ENCODE measurements around the gene CRYAA. TPM values are rescaled to one million over a fixed set of nuclear protein-coding genes. Genes with fewer than 3 reads are reported as not detected.
"Not testable (repeated sequence)": the region's sequence is repeated elsewhere in the genome, so short reads cannot be mapped to it uniquely, and the experiment has no call there.

CRYAA gene, protein sequence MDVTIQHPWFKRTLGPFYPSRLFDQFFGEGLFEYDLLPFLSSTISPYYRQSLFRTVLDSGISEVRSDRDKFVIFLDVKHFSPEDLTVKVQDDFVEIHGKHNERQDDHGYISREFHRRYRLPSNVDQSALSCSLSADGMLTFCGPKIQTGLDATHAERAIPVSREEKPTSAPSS
- total RNA-seq = not detected

DNA sequence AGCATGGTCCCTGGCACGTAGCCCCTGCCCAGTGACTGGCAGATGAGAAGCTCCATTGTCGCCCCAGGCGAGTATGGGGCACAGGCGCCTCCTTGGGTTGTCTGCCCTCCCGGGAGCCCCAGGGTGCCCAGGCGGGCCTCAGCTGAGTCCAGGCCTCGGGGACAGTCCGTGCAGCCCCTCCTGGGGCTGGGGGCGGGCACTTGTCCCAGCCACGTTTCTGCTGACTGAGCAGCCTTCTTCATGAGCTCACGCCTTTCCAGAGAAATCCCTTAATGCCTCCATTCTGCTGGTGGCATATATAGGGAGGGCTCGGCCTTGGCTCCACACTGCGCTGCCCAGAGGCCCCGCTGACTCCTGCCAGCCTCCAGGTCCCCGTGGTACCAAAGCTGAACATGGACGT, at the start of gene CRYAA:
Gene CRYAA, plus strand, starts transcription at position 301 of the 400 bp plus-strand sequence. Its CDS starts 92 bp downstream, at position 393.
- H3K36me3 ChIP-seq; H3K4me1 ChIP-seq; DNase-seq (ENCODE audit: low spot score in 2 of 2); H3K27ac ChIP-seq; intact Hi-C loops (cut with DNase I; ENCODE audit: low total_unique reads); H3K27me3 ChIP-seq; H3K9me3 ChIP-seq; H3K4me3 ChIP-seq: not testable (repeated sequence)

DNA sequence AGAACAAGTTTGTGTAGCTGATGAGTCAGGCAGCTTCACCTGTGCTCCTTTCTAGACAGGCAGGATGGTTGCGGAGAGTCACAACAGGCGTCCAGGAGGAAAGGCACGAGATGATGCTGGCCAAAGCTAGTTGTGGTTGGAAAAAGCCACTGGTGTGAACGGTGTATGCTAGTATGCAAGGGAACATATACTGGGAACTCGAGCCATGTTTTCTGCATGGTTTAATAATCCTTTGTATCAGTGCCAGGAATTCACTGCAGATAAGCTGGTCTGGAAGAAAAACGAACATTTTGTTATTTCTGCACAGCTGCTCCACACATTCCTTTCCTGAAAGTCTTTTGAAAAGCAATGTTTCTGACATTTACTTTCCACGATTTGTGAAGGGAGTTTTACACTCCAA, 38.7 kb upstream of the CRYAA start:
- DNase-seq (ENCODE audit: low spot score in 2 of 2); H3K27me3 ChIP-seq; H3K4me3 ChIP-seq; H3K4me1 ChIP-seq; intact Hi-C loops (cut with DNase I; ENCODE audit: low total_unique reads); H3K27ac ChIP-seq; H3K9me3 ChIP-seq; H3K36me3 ChIP-seq: not testable (repeated sequence)

DNA sequence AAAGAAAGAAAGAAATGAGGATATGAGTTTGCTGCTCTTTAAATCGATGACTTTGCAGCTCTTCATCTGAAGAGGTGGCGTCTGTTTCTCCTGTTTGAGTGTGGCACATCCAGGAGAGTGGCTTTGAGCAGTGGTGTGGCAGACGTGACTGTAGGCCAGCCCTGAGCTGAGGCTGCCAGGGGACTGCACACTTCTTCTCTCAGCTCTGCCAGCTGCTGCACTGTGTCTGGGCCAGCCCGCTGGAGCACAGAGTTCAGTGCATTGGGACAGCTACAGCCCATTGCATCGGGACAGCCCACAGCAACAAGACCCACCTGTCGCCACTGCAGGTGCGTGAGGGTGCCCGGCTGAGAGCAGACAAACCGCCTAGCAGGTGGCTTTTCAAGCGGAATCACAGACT, 34.3 kb upstream of the CRYAA start:
- intact Hi-C loops (cut with DNase I; ENCODE audit: low total_unique reads); H3K4me1 ChIP-seq; DNase-seq (ENCODE audit: low spot score in 2 of 2); H3K27ac ChIP-seq; H3K27me3 ChIP-seq; H3K9me3 ChIP-seq; H3K36me3 ChIP-seq; H3K4me3 ChIP-seq: not testable (repeated sequence)

DNA sequence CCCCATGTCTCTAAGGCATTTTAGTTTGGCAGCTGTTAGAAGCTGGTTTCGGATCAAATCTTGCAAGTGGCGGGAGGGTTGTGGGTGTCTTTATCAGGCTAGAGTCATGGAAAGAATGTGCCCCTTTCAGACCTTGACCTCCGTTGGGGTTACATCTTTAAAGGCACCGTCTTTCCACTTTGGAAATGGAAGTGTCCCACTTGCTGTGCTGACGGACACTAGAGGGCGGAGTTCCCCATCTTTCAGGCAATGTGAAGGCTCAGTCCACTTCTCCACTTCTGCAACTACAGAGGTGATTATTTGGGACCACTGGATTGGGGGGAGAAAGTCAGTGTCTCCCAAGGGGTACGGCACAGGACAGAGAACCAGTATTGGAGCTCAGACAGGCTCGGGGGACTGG, 29.9 kb upstream of the CRYAA start:
- intact Hi-C loops (cut with DNase I; ENCODE audit: low total_unique reads); H3K27ac ChIP-seq; H3K4me1 ChIP-seq; H3K4me3 ChIP-seq; H3K27me3 ChIP-seq; H3K9me3 ChIP-seq; DNase-seq (ENCODE audit: low spot score in 2 of 2); H3K36me3 ChIP-seq: not testable (repeated sequence)

DNA sequence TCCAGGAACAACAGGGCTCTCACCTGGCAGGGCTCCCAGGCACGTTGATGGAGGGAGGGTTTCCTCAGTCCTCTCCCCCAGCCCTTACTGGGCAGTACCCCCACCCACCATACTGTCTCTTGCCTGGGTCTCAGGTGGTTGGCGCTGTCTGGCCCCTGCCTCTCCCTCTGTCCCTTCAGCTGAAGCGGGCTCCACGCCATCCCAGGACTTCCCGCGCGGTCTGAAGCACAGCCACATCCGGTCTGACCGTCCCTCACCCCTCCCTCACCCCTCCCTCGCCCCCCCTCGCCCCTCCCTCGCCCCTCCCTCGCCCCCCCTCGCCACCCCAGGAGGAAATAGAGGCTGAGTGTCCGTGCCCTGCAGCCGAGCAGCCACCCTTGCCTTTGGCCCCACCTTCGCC, 27.4 kb upstream of the CRYAA start:
- intact Hi-C loops (cut with DNase I; ENCODE audit: low total_unique reads); H3K9me3 ChIP-seq; H3K36me3 ChIP-seq; DNase-seq (ENCODE audit: low spot score in 2 of 2); H3K4me3 ChIP-seq; H3K4me1 ChIP-seq; H3K27ac ChIP-seq; H3K27me3 ChIP-seq: not testable (repeated sequence)

DNA sequence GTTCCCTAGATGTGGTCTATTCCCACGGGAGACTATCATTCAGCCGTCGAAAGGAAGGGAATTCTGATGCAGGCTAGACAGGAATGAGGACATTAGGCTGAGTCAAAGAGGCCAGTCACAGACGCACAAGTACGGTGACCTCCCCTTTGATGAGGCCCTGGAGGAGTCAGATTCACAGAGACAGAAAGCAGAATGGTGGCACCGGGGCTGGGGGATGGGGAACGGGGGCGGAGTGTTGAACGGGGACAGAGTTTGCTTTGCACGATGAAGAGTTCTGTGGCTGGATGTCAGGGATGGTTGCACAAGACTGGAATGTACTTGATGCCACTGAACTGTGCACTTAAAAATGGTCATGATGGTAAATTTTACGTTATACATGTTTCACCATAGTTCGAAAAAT, 22.2 kb upstream of the CRYAA start:
- DNase-seq (ENCODE audit: low spot score in 2 of 2); H3K27ac ChIP-seq; H3K4me3 ChIP-seq; intact Hi-C loops (cut with DNase I; ENCODE audit: low total_unique reads); H3K27me3 ChIP-seq; H3K4me1 ChIP-seq; H3K9me3 ChIP-seq; H3K36me3 ChIP-seq: not testable (repeated sequence)

DNA sequence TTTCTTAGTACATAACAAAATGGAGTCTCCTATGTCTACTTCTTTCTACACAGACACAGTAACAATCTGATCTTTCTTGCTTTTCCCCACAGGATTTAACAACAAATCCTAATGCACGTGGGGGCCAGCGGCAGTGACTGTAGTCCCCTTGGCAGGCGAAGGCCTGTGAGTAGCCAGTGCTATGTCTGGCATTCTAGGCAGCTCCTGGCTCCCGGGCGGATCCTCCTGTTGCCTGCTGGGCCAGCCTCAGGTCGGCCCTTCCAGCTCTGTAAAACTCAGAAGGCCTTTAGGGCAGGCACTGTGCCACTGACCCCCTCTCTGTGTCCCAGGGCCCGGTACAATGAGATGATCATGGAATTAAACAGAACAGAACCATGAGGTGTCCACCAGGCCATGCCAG, 20.8 kb upstream of the CRYAA start:
- H3K27ac ChIP-seq; H3K27me3 ChIP-seq; H3K4me1 ChIP-seq; intact Hi-C loops (cut with DNase I; ENCODE audit: low total_unique reads); DNase-seq (ENCODE audit: low spot score in 2 of 2); H3K4me3 ChIP-seq; H3K9me3 ChIP-seq; H3K36me3 ChIP-seq: not testable (repeated sequence)

DNA sequence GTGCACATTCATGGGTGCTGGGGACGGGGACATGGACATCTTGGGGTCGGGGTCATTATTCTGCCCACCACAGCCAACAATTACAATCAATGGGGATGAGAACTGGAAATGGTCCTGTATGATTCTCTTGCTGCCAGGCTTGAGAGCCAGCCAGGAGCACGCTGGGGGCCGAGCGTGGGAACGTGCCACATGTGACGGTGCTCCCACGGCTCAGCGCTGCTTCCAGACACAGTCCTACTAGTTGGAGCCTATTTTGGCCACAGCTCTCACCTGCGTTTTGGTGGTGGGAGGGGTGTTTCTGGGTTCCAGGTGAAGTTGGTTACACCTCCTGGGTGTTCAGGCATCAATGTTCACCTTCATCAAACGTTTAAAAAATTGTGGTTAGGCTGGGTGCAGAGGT, 19.5 kb upstream of the CRYAA start:
- H3K36me3 ChIP-seq; H3K9me3 ChIP-seq; H3K27ac ChIP-seq; H3K4me1 ChIP-seq; H3K27me3 ChIP-seq; intact Hi-C loops (cut with DNase I; ENCODE audit: low total_unique reads); DNase-seq (ENCODE audit: low spot score in 2 of 2); H3K4me3 ChIP-seq: not testable (repeated sequence)

DNA sequence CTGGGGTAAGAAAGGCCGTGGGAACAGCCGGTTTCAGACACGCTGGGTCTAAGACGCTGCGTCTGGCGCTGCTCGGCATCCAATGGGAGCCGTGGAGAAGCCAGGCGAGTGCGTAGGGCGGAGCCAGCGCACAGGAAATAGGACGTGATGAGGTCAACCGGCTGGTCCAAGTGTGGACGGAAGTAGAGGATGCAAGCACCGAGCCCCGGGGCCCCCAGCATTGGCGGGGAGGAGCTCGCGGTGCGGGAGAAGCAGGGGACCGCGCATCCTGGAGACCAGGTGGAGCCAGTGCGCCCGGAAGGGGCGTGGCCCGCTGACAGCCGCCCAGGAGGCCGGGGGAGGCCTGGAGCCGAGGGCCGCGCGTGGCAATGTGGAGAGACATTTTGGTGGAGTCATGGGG, 15.2 kb upstream of the CRYAA start:
- DNase-seq (ENCODE audit: low spot score in 2 of 2); H3K9me3 ChIP-seq: not testable (repeated sequence)

DNA sequence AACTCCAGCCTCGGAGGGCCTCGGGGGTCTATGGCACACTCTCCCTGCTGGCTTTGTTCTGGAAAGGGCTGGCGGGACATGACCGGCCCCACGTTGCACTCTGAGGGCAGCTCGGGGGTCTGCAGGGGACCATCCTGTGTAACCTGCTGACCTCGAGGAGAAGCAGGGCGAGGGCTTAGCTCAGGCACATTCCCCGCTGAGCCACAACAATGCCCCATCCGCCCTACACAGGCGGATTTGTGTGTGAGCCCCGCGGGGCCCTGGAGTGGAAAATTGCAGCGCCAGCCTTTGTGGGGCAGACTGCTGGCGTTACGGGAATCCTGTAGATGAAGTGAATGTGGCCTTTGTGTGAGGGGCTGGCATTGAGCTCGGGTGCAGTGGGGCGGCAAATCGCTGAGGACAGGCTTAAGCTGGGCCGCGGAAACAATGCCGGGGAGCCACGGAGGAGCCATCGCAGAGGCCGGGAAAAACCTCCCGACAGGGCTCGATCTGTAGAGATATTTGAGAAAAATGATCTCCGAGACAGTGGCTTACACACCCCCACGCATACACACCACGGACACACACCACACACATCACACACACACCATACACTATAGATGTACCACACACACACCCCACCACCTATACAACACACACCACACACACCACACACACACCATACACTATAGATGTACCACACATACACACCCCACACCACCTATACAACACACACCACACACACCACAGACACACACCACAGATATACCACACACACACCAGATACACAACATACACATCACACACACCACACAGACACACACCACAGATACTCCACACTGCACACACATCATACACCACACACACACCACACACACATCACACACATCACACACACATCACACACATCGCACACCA, 9.3 kb upstream of the CRYAA start:
- H3K4me1 ChIP-seq; H3K4me3 ChIP-seq; DNase-seq (ENCODE audit: low spot score in 2 of 2); H3K9me3 ChIP-seq; H3K27ac ChIP-seq; H3K27me3 ChIP-seq; H3K36me3 ChIP-seq; intact Hi-C loops (cut with DNase I; ENCODE audit: low total_unique reads): not testable (repeated sequence)

More for the DNA sequence above, 15.2 kb upstream of the CRYAA start:
- intact Hi-C loops (cut with DNase I; ENCODE audit: low total_unique reads); H3K27me3 ChIP-seq; H3K4me1 ChIP-seq; H3K36me3 ChIP-seq; H3K27ac ChIP-seq; H3K4me3 ChIP-seq: not testable (repeated sequence)

DNA sequence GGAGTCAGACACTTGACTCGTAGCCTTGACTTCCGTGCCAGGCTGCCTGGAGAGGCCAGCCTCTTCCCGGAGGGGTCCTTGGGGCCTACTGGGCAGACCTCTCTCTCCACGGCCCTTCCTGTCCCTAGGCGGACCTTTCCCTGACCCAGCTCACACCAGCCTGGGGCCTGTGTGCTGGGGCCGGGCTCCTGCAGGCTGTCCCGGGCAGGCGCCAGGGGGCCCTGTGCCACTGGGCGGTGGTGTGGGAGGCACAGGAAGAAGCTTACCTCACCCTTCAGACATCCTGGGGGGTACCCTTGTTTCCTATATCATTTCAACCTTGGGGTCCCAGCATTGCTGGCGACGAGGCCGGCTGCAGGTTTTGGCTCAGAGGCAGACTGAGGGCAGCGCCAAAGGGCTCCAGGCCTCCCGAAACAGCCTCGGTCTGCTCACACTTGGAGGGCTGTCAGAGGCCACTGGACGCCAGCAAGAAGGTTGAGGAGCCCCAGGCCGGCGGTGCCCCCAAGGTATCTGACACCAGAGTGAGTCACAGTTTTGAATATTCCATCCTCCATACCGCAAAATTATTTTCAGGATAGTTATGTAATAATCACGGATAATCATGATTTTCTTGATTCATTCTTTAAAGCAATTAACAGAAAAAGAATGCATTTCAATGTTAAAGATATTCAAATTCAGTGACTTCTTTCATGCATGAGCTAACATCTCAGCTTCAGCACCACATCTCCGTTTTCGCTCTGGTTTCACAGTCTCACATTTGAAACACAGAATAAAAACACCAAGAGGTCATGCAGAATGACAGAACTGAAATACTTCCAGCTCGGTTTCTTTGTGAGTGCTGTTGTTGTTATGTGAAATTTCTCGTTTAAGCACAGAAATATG, 6.7 kb upstream of the CRYAA start:
- H3K9me3 ChIP-seq; H3K27ac ChIP-seq; H3K4me1 ChIP-seq; H3K36me3 ChIP-seq; intact Hi-C loops (cut with DNase I; ENCODE audit: low total_unique reads); DNase-seq (ENCODE audit: low spot score in 2 of 2); H3K27me3 ChIP-seq; H3K4me3 ChIP-seq: not testable (repeated sequence)

DNA sequence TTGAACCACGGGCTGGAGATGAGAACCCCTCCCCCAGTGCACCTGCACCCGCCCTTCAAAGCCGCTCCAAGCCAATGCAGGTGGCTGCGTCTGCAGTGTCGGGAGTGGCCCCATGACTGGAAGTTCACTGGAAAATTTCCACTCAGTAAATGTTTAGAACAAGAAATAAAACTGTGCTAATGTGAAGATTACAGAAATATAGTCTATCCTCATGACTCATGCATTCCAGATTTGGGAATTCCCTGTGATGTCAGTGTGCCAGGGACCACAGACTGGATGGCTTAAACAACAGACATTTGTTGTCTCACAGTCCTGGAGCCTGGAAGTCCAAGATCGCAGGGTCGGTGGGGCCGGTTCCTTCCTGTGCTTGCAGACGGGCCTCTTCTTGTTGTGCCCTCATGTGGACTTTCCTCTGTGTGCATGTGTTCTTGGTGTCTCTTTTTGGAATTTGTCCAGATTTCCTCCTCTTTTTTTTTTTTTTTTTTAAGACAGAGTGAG, 6.1 kb upstream of the CRYAA start:
- H3K4me3 ChIP-seq; H3K27me3 ChIP-seq; DNase-seq (ENCODE audit: low spot score in 2 of 2); intact Hi-C loops (cut with DNase I; ENCODE audit: low total_unique reads); H3K4me1 ChIP-seq; H3K36me3 ChIP-seq; H3K9me3 ChIP-seq; H3K27ac ChIP-seq: not testable (repeated sequence)

DNA sequence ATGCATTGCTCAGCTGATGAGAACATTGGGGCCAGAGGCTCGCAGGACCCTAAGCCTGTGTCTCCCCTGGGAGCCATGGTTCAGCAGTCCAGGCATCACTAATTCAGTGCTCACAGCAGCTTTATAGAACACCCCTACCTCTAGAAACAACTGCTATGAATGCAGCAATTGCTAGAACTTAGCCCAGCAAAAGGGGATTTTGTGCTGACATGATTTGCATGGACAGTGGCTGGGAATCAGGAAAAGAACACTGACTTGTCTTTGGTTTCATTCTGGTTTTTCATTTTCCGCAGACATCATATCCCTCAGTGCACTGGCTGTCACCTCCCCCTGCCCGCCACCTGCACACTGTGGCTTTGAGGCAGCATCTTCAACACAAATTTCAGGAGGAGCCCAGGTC, 4.0 kb upstream of the CRYAA start:
- H3K36me3 ChIP-seq; H3K27ac ChIP-seq; H3K4me3 ChIP-seq; H3K4me1 ChIP-seq; H3K27me3 ChIP-seq; H3K9me3 ChIP-seq; intact Hi-C loops (cut with DNase I; ENCODE audit: low total_unique reads); DNase-seq (ENCODE audit: low spot score in 2 of 2): not testable (repeated sequence)

Measured in breast epithelium (tissue), 4 donors.